ENCODE results near the gene MEMO1. TPM values are rescaled to one million over a fixed set of nuclear protein-coding genes. Genes with fewer than 3 reads are reported as not detected.
A peak's percentile ranks its signal among the peaks of the same experiment; 100 is the strongest.

MEMO1 gene
- polyA plus RNA-seq, 1 of the 3 experiments (the other 2 are of a cell fraction), result 54.3 TPM

DNA sequence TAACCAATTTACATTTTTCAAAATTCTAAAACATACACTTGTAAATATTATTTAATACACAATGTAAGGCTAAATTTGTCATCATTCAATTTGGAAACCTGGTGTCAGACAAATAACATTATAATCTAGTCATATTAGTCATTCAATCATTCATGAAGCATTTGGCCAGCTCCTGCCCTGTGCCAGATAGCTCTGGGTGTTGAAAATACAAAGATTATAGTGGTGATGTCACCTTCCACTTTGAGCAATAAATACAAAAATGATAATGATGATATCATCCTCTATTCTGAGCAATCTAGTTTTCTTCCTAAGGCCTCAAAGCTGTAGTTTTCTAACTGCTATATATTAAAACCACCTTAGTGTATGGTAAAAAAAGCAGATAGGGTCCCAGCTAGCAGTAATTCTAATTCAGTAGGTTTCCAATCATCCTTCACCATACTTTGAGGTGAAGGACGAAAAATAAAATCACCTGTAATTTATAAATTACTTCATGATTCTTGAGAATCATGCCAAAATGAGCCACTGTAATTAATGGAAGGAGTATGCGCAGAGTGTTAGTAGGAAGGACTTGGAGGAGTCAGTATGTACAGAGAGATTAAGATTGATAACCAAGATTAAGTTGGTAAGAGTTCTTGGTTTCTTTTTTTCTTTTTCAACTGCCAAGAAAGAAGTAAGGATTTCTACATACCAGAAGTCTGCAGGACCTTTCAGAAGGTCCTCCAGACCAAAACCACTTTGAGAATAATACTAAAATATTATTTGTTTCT is 23.2 kb downstream of the MEMO1 start (continued):
- TF ChIP-seq, protein P1, sequence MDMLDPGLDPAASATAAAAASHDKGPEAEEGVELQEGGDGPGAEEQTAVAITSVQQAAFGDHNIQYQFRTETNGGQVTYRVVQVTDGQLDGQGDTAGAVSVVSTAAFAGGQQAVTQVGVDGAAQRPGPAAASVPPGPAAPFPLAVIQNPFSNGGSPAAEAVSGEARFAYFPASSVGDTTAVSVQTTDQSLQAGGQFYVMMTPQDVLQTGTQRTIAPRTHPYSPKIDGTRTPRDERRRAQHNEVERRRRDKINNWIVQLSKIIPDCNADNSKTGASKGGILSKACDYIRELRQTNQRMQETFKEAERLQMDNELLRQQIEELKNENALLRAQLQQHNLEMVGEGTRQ (IDR thresholded peaks at IDR 0.05; ENCODE audit: borderline replicate concordance, low read depth, low read length), result no peak
- TF ChIP-seq MXI1 (IDR thresholded peaks at IDR 0.05; ENCODE audit: low read depth, low read length) (no peak), POLR2AphosphoS5 (IDR thresholded peaks at IDR 0.05; ENCODE audit: low read depth, low read length) (no peak), RXRA (IDR thresholded peaks at IDR 0.05; ENCODE audit: borderline replicate concordance, low read depth) (no peak), EZH2phosphoT487 (IDR thresholded peaks at IDR 0.05; ENCODE audit: borderline replicate concordance, low read depth) (no peak), GABPA (IDR thresholded peaks at IDR 0.05; ENCODE audit: low read depth) (no peak), GATA2 (CRISPR knock-in tag; IDR thresholded peaks at IDR 0.05) (no peak), YY1 (IDR thresholded peaks at IDR 0.05; ENCODE audit: low read depth) (no peak), MEF2A (IDR thresholded peaks at IDR 0.05; ENCODE audit: borderline replicate concordance, low read depth) (peak; percentile 85), TCF12 (IDR thresholded peaks at IDR 0.05) (peak; percentile 51), NRF1 (IDR thresholded peaks at IDR 0.05; ENCODE audit: low read depth, low read length) (no peak), FOSL2 (IDR thresholded peaks at IDR 0.05; ENCODE audit: borderline replicate concordance, low read depth) (peak; percentile 40; the same call in 1 of the 2 replicates), CHD2 (IDR thresholded peaks at IDR 0.05; ENCODE audit: low read length, partially characterized antibody) (no peak), RCOR1 (IDR thresholded peaks at IDR 0.05; ENCODE audit: low read length) (no peak), FOXJ3 (CRISPR knock-in tag; IDR thresholded peaks at IDR 0.05) (no peak), ELF1 (IDR thresholded peaks at IDR 0.05) (no peak), TEAD4 (IDR thresholded peaks at IDR 0.05; ENCODE audit: borderline replicate concordance, insufficient read depth) (no peak)
- TF ChIP-seq, protein P2, sequence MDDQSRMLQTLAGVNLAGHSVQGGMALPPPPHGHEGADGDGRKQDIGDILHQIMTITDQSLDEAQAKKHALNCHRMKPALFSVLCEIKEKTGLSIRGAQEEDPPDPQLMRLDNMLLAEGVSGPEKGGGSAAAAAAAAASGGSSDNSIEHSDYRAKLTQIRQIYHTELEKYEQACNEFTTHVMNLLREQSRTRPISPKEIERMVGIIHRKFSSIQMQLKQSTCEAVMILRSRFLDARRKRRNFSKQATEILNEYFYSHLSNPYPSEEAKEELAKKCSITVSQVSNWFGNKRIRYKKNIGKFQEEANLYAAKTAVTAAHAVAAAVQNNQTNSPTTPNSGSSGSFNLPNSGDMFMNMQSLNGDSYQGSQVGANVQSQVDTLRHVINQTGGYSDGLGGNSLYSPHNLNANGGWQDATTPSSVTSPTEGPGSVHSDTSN (IDR thresholded peaks at IDR 0.05), result peak; percentile 76
- TF ChIP-seq, protein P3, sequence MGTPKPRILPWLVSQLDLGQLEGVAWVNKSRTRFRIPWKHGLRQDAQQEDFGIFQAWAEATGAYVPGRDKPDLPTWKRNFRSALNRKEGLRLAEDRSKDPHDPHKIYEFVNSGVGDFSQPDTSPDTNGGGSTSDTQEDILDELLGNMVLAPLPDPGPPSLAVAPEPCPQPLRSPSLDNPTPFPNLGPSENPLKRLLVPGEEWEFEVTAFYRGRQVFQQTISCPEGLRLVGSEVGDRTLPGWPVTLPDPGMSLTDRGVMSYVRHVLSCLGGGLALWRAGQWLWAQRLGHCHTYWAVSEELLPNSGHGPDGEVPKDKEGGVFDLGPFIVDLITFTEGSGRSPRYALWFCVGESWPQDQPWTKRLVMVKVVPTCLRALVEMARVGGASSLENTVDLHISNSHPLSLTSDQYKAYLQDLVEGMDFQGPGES (IDR thresholded peaks at IDR 0.05; ENCODE audit: low read depth, low read length), result no peak
- TF ChIP-seq, protein P4, sequence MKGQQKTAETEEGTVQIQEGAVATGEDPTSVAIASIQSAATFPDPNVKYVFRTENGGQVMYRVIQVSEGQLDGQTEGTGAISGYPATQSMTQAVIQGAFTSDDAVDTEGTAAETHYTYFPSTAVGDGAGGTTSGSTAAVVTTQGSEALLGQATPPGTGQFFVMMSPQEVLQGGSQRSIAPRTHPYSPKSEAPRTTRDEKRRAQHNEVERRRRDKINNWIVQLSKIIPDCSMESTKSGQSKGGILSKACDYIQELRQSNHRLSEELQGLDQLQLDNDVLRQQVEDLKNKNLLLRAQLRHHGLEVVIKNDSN (IDR thresholded peaks at IDR 0.05; ENCODE audit: borderline replicate concordance, low read depth), result no peak
- TF ChIP-seq, protein P5, sequence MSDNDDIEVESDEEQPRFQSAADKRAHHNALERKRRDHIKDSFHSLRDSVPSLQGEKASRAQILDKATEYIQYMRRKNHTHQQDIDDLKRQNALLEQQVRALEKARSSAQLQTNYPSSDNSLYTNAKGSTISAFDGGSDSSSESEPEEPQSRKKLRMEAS (IDR thresholded peaks at IDR 0.05; ENCODE audit: low read depth), result no peak
